Rectal smooth muscle tissue (tissue), 1 donor: Measurements from ENCODE around the gene SGMS2.
"Not testable (repeated sequence)": the region's sequence is repeated elsewhere in the genome, so short reads cannot be mapped to it uniquely, and the experiment has no call there.

Source experiments
- H3K27ac ChIP-seq: one replicate; pipeline ENCODE4 v1.7.0; 2013; ENCODE audit warnings: low read depth, low read length, inconsistent platforms
- H3K27me3 ChIP-seq: one replicate; pipeline ENCODE4 v1.7.0; 2013; ENCODE audit warnings: low read length; ENCODE audit not compliant: control insufficient read depth, insufficient read depth
- H3K36me3 ChIP-seq: one replicate; pipeline ENCODE4 v1.7.0; 2013; ENCODE audit warnings: low read length; ENCODE audit not compliant: control insufficient read depth, insufficient read depth
- H3K4me1 ChIP-seq: one replicate; pipeline ENCODE4 v1.7.0; 2013; ENCODE audit warnings: low read length; ENCODE audit not compliant: control insufficient read depth, insufficient read depth
- H3K4me3 ChIP-seq: one replicate; pipeline ENCODE4 v1.7.0; 2013; ENCODE audit warnings: low read length
- H3K9ac ChIP-seq: one replicate; pipeline ENCODE4 v1.7.0; 2013; ENCODE audit warnings: low read length

SGMS2 gene

DNA sequence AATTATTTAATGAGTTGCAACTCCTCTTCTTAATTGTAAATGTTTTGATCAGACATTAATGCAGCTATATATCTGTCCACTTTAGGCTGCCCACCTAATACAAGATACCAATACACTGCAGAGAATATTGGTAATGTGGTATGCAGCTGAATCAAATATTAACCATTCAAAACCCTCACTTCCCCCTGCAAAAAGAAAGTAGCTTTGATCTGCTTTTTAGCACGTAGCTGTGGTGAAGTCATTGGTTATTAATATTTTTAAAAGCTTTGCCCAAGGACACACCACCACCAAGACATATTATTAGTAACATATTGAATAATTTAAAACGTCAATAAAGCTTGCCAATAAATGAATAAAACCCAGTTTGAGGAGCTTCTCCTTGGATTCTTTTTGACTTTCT lies 78.0 kb downstream of the SGMS2 start:
- H3K36me3 ChIP-seq = no peaks in the 10 kb centered on the region
- peaks cover 23% of the 10 kb centered on the region for H3K4me1 ChIP-seq
- H3K27ac ChIP-seq = no peak overlapping the region
- H3K4me3 ChIP-seq = no peak overlapping the region
- no peaks in the 10 kb centered on the region for H3K27me3 ChIP-seq
- H3K9ac ChIP-seq = no peak overlapping the region

DNA sequence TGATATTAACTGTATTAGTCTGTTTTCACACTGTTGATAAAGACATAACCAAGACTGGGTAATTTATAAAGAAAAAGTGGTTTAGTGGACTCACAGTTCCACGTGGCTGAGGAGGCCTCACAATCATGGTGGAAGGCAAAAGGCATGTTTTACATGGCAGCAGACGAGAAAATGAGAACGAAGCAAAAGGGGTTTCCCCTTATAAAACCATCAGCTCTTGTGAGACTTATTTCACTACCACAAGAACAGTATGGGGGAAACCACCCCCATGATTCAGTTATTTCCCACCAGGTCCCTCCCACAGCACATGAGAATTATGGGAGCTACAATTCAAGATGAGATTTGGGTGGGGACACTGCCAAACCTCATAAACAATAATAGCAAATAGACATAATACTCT lies 80.3 kb downstream of the SGMS2 start:
- H3K27ac ChIP-seq, H3K9ac ChIP-seq, H3K4me3 ChIP-seq, H3K36me3 ChIP-seq, H3K27me3 ChIP-seq: not testable (repeated sequence)
- peaks cover 15% of the 10 kb centered on the region for H3K4me1 ChIP-seq

DNA sequence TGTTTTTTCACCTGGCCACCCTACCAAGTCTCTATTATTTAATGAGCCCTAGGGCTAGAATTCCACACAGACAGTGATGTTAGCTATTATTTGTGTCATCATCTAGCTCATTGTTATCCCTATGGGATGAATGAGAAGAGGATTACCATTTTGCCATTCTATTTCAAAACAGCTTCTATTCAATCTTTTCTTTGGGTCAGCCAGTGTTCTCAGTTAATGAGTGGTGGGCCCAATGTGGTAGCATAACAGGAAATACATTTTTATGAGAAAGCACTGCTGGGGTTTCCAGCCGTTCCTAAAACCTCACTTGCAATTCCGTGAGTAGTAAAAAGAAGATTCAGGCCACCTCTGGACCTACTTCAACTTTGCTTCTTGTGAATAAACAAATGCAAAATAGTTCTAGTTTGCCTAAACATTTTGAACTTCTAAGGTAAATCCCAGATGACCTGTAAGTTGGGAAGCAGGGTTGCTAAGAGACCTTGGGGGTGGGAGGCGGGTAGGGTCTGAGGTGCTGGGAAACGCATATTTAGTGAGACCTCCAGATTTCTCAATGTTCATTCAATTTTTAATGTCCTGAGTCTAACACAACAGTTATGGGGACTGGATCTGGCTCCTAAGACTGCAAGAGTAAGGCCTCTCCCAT lies 81.8 kb downstream of the SGMS2 start:
- H3K4me3 ChIP-seq = no peak overlapping the region
- H3K4me1 ChIP-seq = peaks cover 1% of the 10 kb centered on the region
- H3K9ac ChIP-seq = no peak overlapping the region
- no peaks in the 10 kb centered on the region for H3K27me3 ChIP-seq
- no peak overlapping the region for H3K27ac ChIP-seq
- no peaks in the 10 kb centered on the region for H3K36me3 ChIP-seq

DNA sequence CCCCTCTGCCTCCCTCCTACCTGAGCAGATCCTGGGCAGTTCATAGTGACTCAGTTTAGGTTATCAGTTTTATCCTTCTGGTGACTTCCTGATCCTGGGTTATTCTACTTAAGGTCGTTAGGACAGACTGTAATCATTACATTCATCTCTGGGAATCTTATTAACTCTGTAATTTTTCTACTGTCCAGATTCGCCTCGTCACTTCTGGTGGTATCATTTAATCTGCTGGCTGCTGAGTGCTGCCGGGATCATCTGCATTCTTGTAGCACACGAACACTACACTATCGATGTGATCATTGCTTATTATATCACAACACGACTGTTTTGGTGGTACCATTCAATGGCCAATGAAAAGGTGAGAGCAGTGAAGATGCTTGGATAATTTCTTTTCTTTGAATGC lies 83.6 kb downstream of the SGMS2 start:
- Histone ChIP-seq H3K36me3 (no peaks in the 10 kb centered on the region), H3K27me3 (no peaks in the 10 kb centered on the region), H3K4me1 (no peaks in the 10 kb centered on the region), H3K4me3 (no peak overlapping the region), H3K9ac (no peak overlapping the region), H3K27ac (no peak overlapping the region)

DNA sequence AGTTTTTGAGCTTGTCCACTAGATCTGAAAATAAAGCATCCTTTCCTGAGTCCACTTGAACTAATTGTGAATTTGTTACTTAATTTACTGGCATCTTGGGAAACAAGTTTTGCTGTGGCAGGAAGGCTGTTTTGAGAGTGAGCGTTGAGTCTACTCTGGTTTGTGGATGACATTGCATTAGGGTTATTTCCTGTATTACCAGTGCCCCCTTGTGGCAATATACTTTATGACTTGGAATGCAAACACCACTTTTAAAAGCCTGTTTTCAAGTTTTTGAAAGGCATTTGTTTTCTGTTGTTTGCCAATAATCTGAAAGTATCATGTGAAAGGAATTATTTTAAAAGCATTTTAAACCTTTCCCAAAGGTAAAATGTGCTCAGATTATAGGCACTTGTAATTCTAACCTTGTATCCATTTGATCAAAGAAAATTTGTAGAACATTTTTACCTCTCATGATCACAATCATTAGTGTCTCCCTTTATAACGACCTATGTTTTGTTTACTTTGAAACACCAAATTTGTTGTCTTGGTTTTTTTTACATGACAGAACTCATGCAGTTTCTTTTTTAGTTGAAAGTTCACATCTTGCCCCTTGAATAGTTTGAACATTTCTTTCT lies 88.7 kb downstream of the SGMS2 start:
- Histone ChIP-seq H3K27me3 (no peaks in the 10 kb centered on the region), H3K4me1 (no peaks in the 10 kb centered on the region), H3K9ac (no peak overlapping the region), H3K4me3 (no peak overlapping the region), H3K36me3 (no peaks in the 10 kb centered on the region), H3K27ac (no peak overlapping the region)

DNA sequence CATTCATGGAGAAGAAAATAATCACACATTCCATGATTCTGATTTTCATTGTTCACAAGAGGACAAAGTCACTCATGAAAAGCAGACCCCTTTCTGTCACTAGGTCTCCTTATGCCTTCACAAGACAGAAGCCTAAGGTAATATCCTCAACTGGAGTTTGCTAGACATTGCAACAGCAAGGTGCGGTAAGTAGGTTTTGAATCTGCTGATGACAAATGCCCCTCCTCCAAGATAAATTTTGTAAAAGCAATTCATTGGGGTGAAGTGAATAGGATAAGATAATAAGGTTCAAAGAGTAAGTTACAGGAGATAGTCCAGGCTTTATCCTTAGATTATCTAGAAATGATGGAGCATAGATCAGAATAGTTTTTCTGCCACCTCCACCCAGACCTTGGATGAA lies 90.5 kb downstream of the SGMS2 start:
- Histone ChIP-seq H3K4me3 (no peak overlapping the region), H3K4me1 (no peaks in the 10 kb centered on the region), H3K27ac (no peak overlapping the region), H3K36me3 (no peaks in the 10 kb centered on the region), H3K27me3 (no peaks in the 10 kb centered on the region), H3K9ac (no peak overlapping the region)

DNA sequence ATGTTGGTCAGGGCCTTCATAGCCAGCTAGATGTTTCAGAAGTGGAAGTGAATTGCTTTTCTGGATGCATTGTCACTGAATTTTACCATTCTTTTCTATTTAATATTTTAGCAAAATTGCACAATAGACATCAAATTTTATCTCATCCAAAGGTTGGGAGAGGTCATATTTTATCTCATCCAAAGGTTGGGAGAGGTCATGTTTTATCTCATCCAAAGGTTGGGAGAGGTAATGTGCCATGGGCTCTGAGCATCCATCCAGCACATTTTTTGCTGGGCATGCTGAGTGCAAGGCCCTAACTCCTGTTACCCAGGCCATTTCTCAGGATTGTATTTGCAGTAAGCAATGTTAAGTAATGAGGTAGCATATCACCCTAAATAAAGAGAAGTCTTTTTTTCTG lies 91.9 kb downstream of the SGMS2 start:
- Histone ChIP-seq H3K27me3 (no peaks in the 10 kb centered on the region), H3K4me1 (no peaks in the 10 kb centered on the region), H3K36me3 (no peaks in the 10 kb centered on the region), H3K27ac (no peak overlapping the region), H3K4me3 (no peak overlapping the region), H3K9ac (no peak overlapping the region)

DNA sequence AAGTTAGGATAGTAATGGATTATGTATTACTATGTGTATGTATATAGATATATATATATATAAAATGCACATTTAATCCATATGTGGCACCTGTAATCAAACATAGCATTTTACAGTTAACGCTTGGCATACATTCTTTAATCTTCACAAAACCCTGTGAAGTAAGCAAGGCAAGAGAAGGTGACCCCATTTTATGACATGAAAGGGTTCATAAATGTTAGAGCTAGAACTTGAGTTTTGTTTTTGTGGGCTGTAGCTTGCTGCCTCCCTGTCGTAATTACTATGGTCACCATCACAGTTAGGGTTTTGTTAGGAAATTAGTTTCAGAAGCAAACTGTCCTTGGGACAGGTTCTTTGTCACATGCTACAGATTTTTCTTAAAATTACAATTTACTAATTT lies 92.8 kb downstream of the SGMS2 start:
- Histone ChIP-seq H3K4me1 (no peaks in the 10 kb centered on the region), H3K4me3 (no peak overlapping the region), H3K27ac (no peak overlapping the region), H3K9ac (no peak overlapping the region), H3K36me3 (no peaks in the 10 kb centered on the region), H3K27me3 (no peaks in the 10 kb centered on the region)

DNA sequence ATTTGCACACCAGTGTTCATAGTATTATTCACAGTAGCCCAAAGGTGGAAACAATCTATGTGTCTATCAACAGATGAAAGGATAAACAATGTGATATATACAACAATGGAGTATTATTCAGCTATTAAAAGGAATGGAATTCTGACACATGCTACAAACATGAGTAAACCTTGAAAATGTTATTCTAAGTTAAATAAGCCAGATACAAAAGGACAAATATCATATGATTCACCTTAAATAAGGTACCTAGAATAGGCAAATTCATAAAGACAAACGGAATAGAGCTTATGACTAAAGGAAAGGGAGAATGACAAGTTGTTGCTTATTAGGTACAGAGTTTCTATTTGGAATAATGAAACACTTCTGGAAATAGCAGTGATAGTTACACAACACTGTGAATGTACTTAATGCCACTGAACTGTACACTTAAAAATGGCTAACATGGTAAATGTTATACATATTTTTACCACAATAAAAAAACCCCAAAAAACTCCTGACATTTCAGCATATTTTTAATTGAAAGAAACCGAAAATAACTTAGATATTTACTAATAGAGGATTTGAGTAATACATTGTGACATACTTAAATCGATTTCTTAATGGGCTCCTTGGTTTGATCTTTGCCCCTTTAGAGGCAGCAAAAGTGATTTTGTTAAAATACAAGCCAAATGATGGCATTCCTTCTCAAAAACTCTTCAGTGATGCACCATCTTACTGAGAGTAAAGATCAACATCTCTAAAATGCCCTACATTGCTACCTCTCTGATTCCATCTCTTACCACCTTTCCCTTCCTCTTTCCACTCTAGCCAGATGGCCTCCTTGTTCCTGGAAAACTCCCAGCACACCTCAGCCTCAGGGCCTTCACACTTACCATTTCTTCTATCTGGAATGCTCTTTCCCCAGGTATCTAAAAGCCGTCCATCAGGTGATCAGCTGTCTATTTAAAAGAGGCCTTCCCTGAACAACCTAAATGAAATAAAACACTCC lies 98.0 kb downstream of the SGMS2 start:
- H3K27ac ChIP-seq = no peak overlapping the region

DNA sequence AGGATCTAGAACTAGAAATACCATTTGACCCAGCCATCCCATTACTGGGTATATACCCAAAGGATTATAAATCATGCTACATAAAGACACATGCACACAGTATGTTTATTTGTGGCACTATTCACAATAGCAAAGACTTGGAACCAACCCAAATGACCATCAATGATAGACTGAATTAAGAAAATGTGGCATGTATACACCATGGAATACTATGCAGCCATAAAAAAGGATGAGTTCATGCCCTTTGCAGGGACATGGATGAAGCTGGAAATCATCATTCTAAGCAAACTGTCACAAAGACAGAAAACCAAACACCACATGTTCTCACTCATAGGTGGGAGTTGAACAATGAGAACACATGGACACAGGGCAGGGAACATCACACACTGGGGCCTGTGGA lies 101.0 kb downstream of the SGMS2 start:
- not testable (repeated sequence) for H3K4me3 ChIP-seq, H3K27ac ChIP-seq, H3K4me1 ChIP-seq, H3K36me3 ChIP-seq, H3K27me3 ChIP-seq, H3K9ac ChIP-seq

More for the DNA sequence above, 98.0 kb downstream of the SGMS2 start:
- no peaks in the 10 kb centered on the region for H3K27me3 ChIP-seq
- H3K4me1 ChIP-seq = no peaks in the 10 kb centered on the region
- no peak overlapping the region for H3K4me3 ChIP-seq
- no peaks in the 10 kb centered on the region for H3K36me3 ChIP-seq
- no peak overlapping the region for H3K9ac ChIP-seq

DNA sequence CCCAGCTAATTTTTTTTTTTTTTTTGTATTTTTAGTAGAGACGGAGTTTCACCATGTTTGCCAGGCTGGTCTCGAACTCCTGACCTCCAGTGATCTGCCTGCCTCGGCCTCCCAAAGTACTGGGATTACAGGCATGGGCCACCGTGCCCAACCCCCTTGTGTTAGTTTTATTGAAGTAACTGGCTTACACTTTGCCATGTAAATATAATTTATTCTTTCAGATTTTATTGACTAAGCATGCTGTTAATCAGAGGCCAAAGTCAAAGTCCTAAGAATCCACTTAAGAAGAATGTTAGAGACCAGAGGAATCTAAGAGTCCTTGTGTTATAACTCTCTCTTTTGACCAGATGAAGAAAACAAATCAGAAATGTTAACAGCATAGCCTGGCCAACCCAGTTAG lies 102.1 kb downstream of the SGMS2 start:
- H3K27me3 ChIP-seq, H3K4me3 ChIP-seq: not testable (repeated sequence)

DNA sequence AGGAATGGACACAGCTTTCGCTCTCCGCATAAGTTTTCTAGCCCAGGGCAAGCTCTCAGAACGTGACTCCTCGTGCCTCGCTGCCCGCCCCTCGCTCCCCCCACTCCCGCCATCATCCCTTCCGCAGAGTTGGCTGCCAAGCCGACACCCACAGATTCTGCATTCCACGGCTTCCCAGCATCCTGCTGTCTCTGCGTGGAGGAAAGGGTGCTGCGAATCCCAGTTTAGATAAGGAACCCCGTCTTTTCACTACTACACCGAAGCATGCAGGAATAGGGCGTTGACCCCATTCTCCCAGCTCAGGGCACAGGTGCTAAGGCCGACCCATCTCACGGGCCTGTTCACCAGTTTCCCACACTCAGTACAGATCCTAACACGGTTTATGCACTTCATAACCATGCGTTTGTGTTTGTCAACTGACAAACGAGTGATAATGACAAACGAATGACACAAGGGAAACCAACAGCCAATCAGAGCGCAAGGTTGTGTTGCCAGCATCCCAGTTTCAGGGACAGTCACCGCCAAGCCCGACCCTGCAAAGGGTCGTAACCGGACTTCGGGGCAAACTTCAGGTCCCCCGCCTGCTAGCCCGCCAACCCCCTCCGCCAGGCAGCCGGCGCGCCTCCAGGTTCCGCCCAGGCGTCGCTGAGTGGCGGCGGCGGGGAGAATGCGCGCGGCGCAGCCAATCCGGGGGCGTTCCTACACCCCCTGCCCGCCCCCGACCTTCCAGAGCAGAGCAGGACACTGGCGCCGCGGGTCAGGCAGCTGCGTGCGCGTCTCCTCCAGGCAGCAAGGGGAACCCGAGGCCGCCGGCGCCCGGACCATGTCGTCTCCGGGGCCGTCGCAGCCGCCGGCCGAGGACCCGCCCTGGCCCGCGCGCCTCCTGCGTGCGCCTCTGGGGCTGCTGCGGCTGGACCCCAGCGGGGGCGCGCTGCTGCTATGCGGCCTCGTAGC lies 106.4 kb downstream of the SGMS2 start, which contains the start of gene CYP2U1:
CYP2U1 (plus strand) TSS at position 729 of the 954 bp plus-strand sequence; CDS start at position 824, 95 bp downstream.
- H3K4me3 ChIP-seq = peak within 1 kb of the TSS; percentile 98
- peak within 1 kb of the TSS; percentile 82 for H3K27ac ChIP-seq
- H3K4me1 ChIP-seq = no peaks in the 10 kb centered on the region
- H3K9ac ChIP-seq = peak within 1 kb of the TSS; percentile 38
- H3K27me3 ChIP-seq = no peaks in the 10 kb centered on the region
- H3K36me3 ChIP-seq = no peaks in the 10 kb centered on the region

More for the DNA sequence above, 102.1 kb downstream of the SGMS2 start:
- H3K27ac ChIP-seq, H3K9ac ChIP-seq, H3K36me3 ChIP-seq, H3K4me1 ChIP-seq: not testable (repeated sequence)
